Activated CD4-positive, alpha-beta memory T cell treated with anti-CD3 and anti-CD28 coated beads for 36 hours (primary cell): ENCODE data around the gene NOS1AP. TPM values are rescaled to one million over a fixed set of nuclear protein-coding genes. Genes with fewer than 3 reads are reported as not detected.
"Not testable (repeated sequence)": the region's sequence is repeated elsewhere in the genome, so short reads cannot be mapped to it uniquely, and the experiment has no call there.

ENCODE experiments used
- CTCF ChIA-PET: fragments of 350-600 bp; sonication (Branson Sonifier 250); formaldehyde crosslinking; loops from one replicate; lab custom pipeline; 2021; ENCODE audit warnings: antibody characterized with exemption, inconsistent platforms; lab: Charles Lee
- POLR2A ChIA-PET: fragments of 350-600 bp; sonication (Branson Sonifier 250); formaldehyde crosslinking; loops from one replicate; lab custom pipeline; 2021; ENCODE audit warnings: antibody characterized with exemption; lab: Charles Lee
- DNase-seq: peaks from one replicate; pipeline ENCODE4 v3.0.0-alpha.2; 2020
- H3K27ac Mint-ChIP-seq: one replicate; pipeline ENCODE4 v1.8.0; 2021; ENCODE audit warnings: mixed read lengths
- H3K27me3 Mint-ChIP-seq: one replicate; pipeline ENCODE4 v1.8.0; 2021; ENCODE audit warnings: mixed read lengths
- H3K36me3 Mint-ChIP-seq: one replicate; pipeline ENCODE4 v1.8.0; 2021; ENCODE audit warnings: mixed read lengths
- H3K4me1 Mint-ChIP-seq: one replicate; pipeline ENCODE4 v1.8.0; 2021; ENCODE audit warnings: low read depth, mixed read lengths
- H3K4me3 Mint-ChIP-seq: one replicate; pipeline ENCODE4 v1.8.0; 2021; ENCODE audit warnings: mild to moderate bottlenecking, mixed read lengths
- H3K9me3 Mint-ChIP-seq: one replicate; pipeline ENCODE4 v1.8.0; 2021; ENCODE audit warnings: mixed read lengths
- intact Hi-C: fragments of 100-400 bp; cut with micrococcal nuclease; formaldehyde crosslinking; loops from one replicate; pipeline ENCODE4 v1.15.1; 2023
- microRNA-seq: library from miRNA; unstranded; fragments of <30 nt; microRNA quantifications from one replicate; pipeline ENCODE4 v1.2.0, GENCODE V29; 2022; ENCODE audit warnings: borderline number of aligned reads, borderline microRNAs expressed, borderline replicate concordance
- total RNA-seq, 2 experiments: library from RNA; stranded (reverse); gene quantifications; one replicate each; pipeline ENCODE4 v1.2.3, GENCODE V29; 2021

NOS1AP gene
- total RNA-seq, 2 experiments from 2014 or later, result 0.12 TPM; not detected in 1

- ChIA-PET POLR2A (no interaction called here), CTCF (no interaction called here)
- Mint-ChIP-seq H3K9me3 (no peaks in the 10 kb centered on the region), H3K4me3 (no peak overlapping the region), H3K4me1 (no peaks in the 10 kb centered on the region), H3K27ac (no peak overlapping the region), H3K36me3 (no peaks in the 10 kb centered on the region), H3K27me3 (peaks cover 13% of the 10 kb centered on the region)
- intact Hi-C loops, result no loop called here
- no peak for DNase-seq
These were observed 335.2 kb downstream of the NOS1AP start for GRCh38 chr1:162404550-162405160.

DNA sequence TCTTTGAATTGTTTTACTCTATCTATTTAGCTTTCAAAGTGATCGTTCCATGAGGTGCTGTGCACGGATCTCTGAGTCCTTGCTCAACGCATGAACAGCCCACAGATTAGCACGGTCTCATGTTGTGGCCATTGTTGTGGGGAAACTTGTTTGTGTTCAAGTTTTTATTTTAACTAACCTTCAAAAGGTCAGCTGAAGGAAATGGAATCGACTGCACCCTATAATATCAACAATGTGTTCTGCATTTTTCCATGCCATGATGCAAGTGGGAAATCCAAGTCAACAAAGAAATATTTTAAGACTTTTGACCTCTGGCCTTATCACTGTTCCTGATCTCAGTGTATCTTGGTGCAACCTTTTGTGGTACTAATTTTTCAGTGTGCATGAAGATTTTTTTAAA is 336.3 kb downstream of the NOS1AP start:
- intact Hi-C loops, result no loop called here
- peaks cover 16% of the 10 kb centered on the region for H3K27me3 Mint-ChIP-seq
- CTCF ChIA-PET, result no interaction called here
- DNase-seq, result no peak
- POLR2A ChIA-PET, result no interaction called here
- no peaks in the 10 kb centered on the region for H3K4me1 Mint-ChIP-seq
- no peaks in the 10 kb centered on the region for H3K36me3 Mint-ChIP-seq
- H3K4me3 Mint-ChIP-seq, result no peak overlapping the region
- H3K9me3 Mint-ChIP-seq, result no peaks in the 10 kb centered on the region
- no peak overlapping the region for H3K27ac Mint-ChIP-seq

DNA sequence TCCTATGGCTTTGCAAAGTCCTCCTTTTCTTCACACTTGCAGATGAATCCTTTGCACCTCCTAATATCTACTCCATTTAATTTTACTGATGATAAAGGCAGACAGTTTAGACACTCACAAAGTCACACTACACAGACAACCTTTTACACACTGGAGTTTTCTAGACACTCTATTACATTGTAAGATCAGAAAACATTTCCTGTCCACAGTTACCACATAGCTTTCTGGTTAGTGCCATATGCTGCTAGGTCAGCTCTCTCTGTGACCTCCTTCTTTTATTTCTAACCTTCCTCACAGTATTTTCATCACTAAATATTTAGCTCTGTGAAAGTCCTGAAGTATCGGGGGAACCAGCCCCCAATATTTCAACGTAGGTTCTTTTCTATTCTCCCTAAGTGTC is 337.3 kb downstream of the NOS1AP start:
- Mint-ChIP-seq H3K4me1 (no peaks in the 10 kb centered on the region), H3K4me3 (no peak overlapping the region), H3K36me3 (no peaks in the 10 kb centered on the region), H3K9me3 (no peaks in the 10 kb centered on the region), H3K27ac (no peak overlapping the region), H3K27me3 (peaks cover 16% of the 10 kb centered on the region)
- intact Hi-C loops, result no loop called here
- ChIA-PET POLR2A (no interaction called here), CTCF (interaction anchor here (0.8 kb wide), 1 partner anchor 350 kb away, joined by 4 read pairs; no protein-coding TSS in a partner anchor)
- no peak for DNase-seq

- Mint-ChIP-seq H3K27ac (no peak overlapping the region), H3K4me3 (no peak overlapping the region), H3K9me3 (no peaks in the 10 kb centered on the region), H3K27me3 (peaks cover 15% of the 10 kb centered on the region), H3K4me1 (no peaks in the 10 kb centered on the region), H3K36me3 (no peaks in the 10 kb centered on the region)
- intact Hi-C loops, result no loop called here
- no peak for DNase-seq
- ChIA-PET POLR2A (no interaction called here), CTCF (no interaction called here)
These were observed 338.0 kb downstream of the NOS1AP start for GRCh38 chr1:162407539-162407938.

- DNase-seq, result no peak
- intact Hi-C loops, result no loop called here
- ChIA-PET CTCF (no interaction called here), POLR2A (no interaction called here)
- no peaks in the 10 kb centered on the region for H3K36me3 Mint-ChIP-seq
- H3K27me3 Mint-ChIP-seq, result peaks cover 21% of the 10 kb centered on the region
- H3K9me3 Mint-ChIP-seq, result no peaks in the 10 kb centered on the region
- no peak within 1 kb of the TSS for H3K4me3 Mint-ChIP-seq
- no peak within 1 kb of the TSS for H3K27ac Mint-ChIP-seq
- H3K4me1 Mint-ChIP-seq, result no peaks in the 10 kb centered on the region
These were observed 342.5 kb downstream of the NOS1AP start, which contains the start of gene SH2D1B for GRCh38 chr1:162412002-162412401. Gene SH2D1B, minus strand, starts transcription at chr1:162412136. Its CDS starts 120 bp downstream, at chr1:162412016.

- H3K27me3 Mint-ChIP-seq, result peaks cover 17% of the 10 kb centered on the region
- H3K4me3 Mint-ChIP-seq, result no peak overlapping the region
- H3K27ac Mint-ChIP-seq, result no peak overlapping the region
- no peak for DNase-seq
- POLR2A ChIA-PET, result no interaction called here
- CTCF ChIA-PET, result no interaction called here
- no peaks in the 10 kb centered on the region for H3K9me3 Mint-ChIP-seq
- no peaks in the 10 kb centered on the region for H3K36me3 Mint-ChIP-seq
- H3K4me1 Mint-ChIP-seq, result no peaks in the 10 kb centered on the region
- intact Hi-C loops, result no loop called here
These were observed 346.7 kb downstream of the NOS1AP start for GRCh38 chr1:162416215-162416614.

GRCh38 chr1:162416909-162417308 is 347.4 kb downstream of the NOS1AP start:
- Mint-ChIP-seq H3K27me3 (peaks cover 18% of the 10 kb centered on the region), H3K9me3 (no peaks in the 10 kb centered on the region), H3K4me3 (no peak overlapping the region), H3K4me1 (no peaks in the 10 kb centered on the region), H3K36me3 (no peaks in the 10 kb centered on the region), H3K27ac (no peak overlapping the region)
- ChIA-PET POLR2A (no interaction called here), CTCF (no interaction called here)
- intact Hi-C loops, result no loop called here
- no peak for DNase-seq

DNA sequence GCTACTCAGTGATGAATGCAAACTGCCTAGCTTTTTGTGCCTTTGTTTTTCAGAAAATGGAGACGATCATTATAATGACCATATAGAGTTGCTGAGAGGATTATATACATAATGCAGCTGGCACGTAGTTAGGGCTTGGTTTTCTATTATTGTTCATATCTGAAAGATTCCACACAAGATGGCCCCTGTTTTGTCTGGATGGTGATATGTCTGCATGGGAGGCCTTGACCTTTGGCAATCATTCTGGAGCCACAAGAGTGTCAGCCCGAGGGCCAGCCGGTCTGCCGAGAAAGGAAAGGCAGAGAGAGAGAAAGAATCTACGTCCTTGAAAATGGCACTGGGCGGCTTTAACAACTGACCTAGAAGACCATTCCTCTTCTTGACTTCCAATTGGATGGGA is 348.2 kb downstream of the NOS1AP start:
- Mint-ChIP-seq H3K27ac (no peak overlapping the region), H3K9me3 (no peaks in the 10 kb centered on the region), H3K36me3 (no peaks in the 10 kb centered on the region), H3K4me3 (no peak overlapping the region), H3K27me3 (peaks cover 18% of the 10 kb centered on the region), H3K4me1 (no peaks in the 10 kb centered on the region)
- intact Hi-C loops, result no loop called here
- POLR2A ChIA-PET, result no interaction called here
- CTCF ChIA-PET, result no interaction called here
- DNase-seq, result no peak

DNA sequence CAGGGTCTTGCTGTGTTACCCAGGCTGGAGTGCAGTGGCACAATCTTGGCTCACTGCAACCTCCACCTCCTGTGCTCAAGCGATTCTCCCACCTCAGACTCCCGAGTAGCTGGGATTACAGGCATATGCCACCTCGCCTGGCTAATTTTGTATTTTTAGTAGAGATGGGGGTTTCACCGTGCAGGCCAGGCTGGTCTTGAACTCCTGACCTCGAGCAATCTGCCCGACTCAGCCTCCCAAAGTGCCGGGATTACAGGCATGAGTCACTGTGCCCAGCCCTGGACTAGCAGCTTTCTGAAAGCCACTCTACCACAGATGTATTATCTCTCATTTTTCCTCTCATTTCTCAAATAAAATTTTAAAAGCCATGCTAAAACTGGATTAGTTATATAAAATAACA is 349.1 kb downstream of the NOS1AP start:
- H3K27ac Mint-ChIP-seq, CTCF ChIA-PET, H3K4me3 Mint-ChIP-seq, H3K36me3 Mint-ChIP-seq, intact Hi-C loops, H3K4me1 Mint-ChIP-seq, H3K9me3 Mint-ChIP-seq, POLR2A ChIA-PET, DNase-seq: not testable (repeated sequence)
- H3K27me3 Mint-ChIP-seq, result peaks cover 16% of the 10 kb centered on the region

GRCh38 chr1:162419450-162419931 is 350.0 kb downstream of the NOS1AP start:
- H3K36me3 Mint-ChIP-seq, DNase-seq, H3K27ac Mint-ChIP-seq, POLR2A ChIA-PET, H3K9me3 Mint-ChIP-seq, intact Hi-C loops, H3K4me1 Mint-ChIP-seq, H3K4me3 Mint-ChIP-seq: not testable (repeated sequence)
- CTCF ChIA-PET, result interaction anchor here (0.6 kb wide), 1 partner anchor 383 kb away, joined by 3 read pairs; no protein-coding TSS in a partner anchor
- peaks cover 18% of the 10 kb centered on the region for H3K27me3 Mint-ChIP-seq

Small RNA genes lying within 50 kb of the gene (microRNA-seq; reads per million reads assigned to microRNA genes)
- gene MIR4654 (not detected), gene MIR556 (not detected)

Other genes starting within 250 kb of the NOS1AP start
- gene OLFML2B, start 45.8 kb upstream of the NOS1AP start, total RNA-seq, result not detected